Measurements from ENCODE around the gene CRYGN.

DNA sequence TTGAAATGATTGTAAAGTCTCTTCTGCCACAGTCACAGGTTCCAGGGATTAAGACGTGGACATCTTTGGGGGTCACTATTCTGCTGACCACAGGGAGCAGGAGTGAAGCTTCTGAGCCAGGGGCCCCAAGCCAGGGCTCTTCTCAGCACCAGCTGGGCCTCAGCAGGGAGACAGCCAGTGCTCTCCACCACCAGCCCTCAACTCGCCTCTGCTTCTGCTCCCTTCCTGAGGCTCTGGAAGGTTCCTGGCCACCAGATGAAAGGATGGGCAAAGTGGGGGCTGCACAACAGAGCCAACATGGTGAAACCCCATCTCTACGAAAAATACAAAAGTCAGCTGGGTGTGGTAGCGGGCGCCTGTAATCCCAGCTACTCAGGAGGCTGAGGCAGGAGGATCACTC lies 11.2 kb upstream of the CRYGN start:
- TF ChIP-seq PATZ1 (CRISPR knock-in tag; IDR thresholded peaks at IDR 0.05; ENCODE audit: borderline replicate concordance), result no peak
- TF ChIP-seq TCF4 (CRISPR knock-in tag; IDR thresholded peaks at IDR 0.05; ENCODE audit: borderline replicate concordance), result no peak
- no peak for TF ChIP-seq ZNF565 (CRISPR knock-in tag; conservative IDR thresholded peaks at IDR 0.05; ENCODE audit: low read depth)
- TF ChIP-seq ZFP30 (CRISPR knock-in tag; IDR thresholded peaks at IDR 0.05), result no peak
- no peak for TF ChIP-seq ZNF70 (CRISPR knock-in tag; IDR thresholded peaks at IDR 0.05)
- no peak for TF ChIP-seq ZC3H10 (CRISPR knock-in tag; IDR thresholded peaks at IDR 0.05)
- TF ChIP-seq OSR1 (CRISPR knock-in tag; IDR thresholded peaks at IDR 0.05), result no peak
- TF ChIP-seq, protein P1, sequence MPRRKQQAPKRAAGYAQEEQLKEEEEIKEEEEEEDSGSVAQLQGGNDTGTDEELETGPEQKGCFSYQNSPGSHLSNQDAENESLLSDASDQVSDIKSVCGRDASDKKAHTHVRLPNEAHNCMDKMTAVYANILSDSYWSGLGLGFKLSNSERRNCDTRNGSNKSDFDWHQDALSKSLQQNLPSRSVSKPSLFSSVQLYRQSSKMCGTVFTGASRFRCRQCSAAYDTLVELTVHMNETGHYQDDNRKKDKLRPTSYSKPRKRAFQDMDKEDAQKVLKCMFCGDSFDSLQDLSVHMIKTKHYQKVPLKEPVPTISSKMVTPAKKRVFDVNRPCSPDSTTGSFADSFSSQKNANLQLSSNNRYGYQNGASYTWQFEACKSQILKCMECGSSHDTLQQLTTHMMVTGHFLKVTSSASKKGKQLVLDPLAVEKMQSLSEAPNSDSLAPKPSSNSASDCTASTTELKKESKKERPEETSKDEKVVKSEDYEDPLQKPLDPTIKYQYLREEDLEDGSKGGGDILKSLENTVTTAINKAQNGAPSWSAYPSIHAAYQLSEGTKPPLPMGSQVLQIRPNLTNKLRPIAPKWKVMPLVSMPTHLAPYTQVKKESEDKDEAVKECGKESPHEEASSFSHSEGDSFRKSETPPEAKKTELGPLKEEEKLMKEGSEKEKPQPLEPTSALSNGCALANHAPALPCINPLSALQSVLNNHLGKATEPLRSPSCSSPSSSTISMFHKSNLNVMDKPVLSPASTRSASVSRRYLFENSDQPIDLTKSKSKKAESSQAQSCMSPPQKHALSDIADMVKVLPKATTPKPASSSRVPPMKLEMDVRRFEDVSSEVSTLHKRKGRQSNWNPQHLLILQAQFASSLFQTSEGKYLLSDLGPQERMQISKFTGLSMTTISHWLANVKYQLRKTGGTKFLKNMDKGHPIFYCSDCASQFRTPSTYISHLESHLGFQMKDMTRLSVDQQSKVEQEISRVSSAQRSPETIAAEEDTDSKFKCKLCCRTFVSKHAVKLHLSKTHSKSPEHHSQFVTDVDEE (CRISPR knock-in tag; IDR thresholded peaks at IDR 0.05), result no peak

All from SK-N-SH treated with all-trans-retinoic acid at 6 μM for 48 hours (cell line).